Dermis microvascular lymphatic vessel endothelial cell (primary cell): ENCODE data around the gene CTRB1. TPM values are rescaled to one million over a fixed set of nuclear protein-coding genes. Genes with fewer than 3 reads are reported as not detected.
"Not testable (repeated sequence)": the region's sequence is repeated elsewhere in the genome, so short reads cannot be mapped to it uniquely, and the experiment has no call there.

Source experiments
- DNase-seq, 2 donors: peaks; one replicate each; pipeline versions ENCODE4 v3.0.0 to v3.0.0-alpha.2; 2010; ENCODE audit warnings: low read depth in 2 of 2
- total RNA-seq: library from RNA; depleted of rRNA; stranded (reverse); fragments of >200 nt; gene quantifications from 2 replicates; pipeline ENCODE4 v1.2.1, GENCODE V29; 2014

The CTRB1 gene
- total RNA-seq, 1 donor from 2014 or later, result not detected

GRCh38 chr16:75204410-75204758 is 14.4 kb upstream of the CTRB1 start:
- DNase-seq, result no peak

GRCh38 chr16:75204905-75205304 is 13.9 kb upstream of the CTRB1 start:
- DNase-seq, result not testable (repeated sequence)

DNA sequence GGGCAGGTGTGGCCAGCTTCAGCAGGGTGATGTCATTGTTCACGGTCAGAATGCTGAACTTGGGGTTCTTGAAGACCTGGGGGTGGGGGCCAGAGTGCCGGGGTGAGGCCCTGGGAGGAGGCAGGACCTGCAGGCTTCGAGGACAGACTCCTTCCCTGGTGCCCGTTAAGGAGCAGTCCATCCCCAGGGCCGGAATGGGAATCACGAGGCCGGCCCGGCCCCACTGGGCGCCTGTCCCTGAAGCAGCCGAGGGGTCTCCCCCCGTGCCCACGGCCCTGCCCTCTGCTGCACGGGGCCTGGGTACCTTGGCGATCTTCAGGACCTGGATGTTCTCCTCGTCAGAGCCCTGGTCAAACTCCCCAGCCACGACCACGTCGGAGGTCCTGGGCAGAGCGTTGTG is 13.3 kb upstream of the CTRB1 start:
- DNase-seq, result not testable (repeated sequence)

GRCh38 chr16:75205961-75206748 is 12.6 kb upstream of the CTRB1 start:
- DNase-seq, result not testable (repeated sequence)

DNA sequence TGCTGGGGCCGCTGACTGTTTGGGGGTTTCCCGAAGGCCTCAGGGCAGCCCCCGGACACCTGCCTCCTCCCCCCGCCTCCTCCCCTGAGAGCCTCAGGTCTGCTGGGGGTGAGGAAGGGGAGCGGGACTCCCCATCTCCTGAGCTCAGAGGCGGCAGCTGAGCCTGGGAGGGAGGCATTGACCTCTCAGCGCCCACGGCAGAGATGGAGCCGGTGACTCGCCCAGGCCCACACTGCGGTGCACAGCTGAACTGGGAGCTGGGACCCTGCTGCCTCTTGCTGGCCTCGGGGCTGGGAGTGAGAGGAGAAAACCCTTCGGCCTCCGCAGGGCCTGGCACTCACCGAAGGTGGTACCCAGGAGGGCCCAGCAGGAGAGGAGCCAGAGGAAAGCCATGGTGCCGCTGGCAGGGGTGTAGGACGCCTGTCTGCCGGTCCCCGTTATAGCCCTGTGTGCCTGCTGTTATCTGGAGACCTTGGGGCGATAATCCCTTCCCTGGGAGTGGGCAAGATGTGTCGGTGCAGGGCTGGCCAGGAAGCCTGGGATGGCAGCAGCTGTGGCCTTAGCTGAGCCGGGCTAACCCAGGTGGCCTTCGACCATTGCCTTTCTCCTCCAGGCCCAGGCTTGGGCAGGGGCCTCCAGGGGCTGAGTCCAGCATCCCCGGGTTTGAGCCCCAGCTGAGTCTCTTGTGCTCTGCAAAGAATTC is 11.9 kb upstream of the CTRB1 start, which contains the start of gene CTRB2:
TSS of gene CTRB2 (minus strand) at position 413 of the 703 bp plus-strand sequence. CDS start at position 393, 20 bp downstream.
- no peak for DNase-seq

- DNase-seq, result no peak
Measured at GRCh38 chr16:75207831-75208230, 11.0 kb upstream of the CTRB1 start.

DNA sequence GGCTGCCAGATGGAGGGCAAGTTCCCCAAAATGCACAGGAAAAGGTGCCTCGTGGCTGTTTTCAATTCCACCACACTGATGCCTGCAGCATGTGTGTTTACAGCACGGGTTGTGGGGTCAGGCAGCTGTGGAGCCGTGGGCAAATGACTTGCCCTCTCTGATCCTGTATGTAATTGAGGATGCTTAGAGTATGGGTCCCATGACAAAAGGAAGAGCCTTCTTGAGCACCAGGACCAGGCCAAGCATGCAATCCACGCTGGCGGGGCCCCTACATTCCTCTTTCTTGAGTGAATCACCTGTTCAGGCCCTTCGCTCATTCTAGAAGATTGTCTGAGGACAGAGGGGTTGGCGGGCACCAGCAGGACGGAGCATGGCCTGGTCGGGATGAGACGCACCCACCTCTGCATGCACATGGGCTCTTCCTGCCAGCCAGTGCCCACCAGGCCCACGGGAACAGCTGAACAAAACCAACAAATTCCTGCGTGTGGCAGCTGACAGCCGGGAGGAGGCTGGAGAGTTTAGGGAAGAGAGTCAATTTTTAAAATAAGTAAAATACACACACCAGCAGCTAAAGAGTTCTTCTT is 10.5 kb upstream of the CTRB1 start:
- no peak for DNase-seq

- no peak for DNase-seq
Measured at GRCh38 chr16:75208861-75209505, 9.8 kb upstream of the CTRB1 start.

DNA sequence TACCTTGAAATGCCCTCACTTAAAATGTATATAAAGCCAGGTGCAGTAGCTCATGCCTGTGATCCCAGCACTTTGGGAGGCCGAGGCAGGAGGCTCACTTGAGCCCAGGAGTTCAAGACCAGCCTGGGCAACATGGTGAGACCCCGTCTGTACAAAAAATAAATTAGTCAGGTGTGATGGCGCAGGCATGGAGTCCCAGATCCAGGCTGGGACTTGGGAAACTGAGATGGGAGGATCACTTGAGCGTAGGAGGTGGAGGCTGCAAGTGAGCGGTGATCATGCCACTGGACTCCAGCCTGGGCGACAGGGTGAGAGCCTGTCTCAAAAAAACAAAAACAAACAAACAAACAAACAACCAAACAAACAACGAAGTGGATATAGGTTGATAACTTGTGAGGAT is 9.3 kb upstream of the CTRB1 start:
- DNase-seq, result not testable (repeated sequence)

DNA sequence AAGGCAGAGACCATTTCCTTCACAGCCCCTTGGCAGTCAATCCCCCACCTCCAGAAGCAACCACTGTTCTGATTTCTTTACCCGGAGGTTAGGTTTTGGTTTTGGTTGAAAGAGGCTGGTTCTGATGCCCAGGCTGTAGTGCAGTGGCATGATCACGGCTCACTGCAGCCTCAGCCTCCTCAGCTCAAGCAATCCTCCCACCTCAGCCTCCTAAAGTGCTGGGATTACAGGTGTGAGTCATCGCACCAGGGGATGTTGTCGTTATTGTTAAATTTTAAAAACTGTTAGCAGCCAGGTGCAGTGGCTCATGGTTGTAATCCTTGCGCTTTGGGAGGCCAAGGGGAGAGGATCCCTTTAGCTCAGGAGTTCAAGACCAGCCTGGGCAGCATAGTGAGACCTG is 8.8 kb upstream of the CTRB1 start:
- DNase-seq, result no peak

- DNase-seq, result not testable (repeated sequence)
Measured at GRCh38 chr16:75211286-75211685, 7.5 kb upstream of the CTRB1 start.

DNA sequence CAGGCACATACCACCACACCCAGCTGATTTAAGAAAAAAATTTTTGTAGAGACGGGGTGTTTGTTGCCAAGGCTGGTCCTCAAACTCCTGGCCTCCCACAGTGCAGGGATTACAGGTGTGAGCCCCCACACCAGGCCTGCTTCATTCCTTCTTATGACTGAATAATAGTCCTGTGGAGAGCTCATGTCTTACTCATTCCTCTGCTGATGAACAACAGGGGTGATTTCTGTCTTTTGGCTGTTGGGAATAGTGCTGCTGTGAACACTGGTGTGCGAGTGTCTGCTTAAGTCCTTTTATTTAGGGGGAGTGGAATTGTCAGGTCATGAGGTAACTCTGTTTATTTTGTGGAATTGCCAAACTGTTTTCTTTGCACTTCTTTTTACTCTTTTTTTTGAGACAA is 2.7 kb upstream of the CTRB1 start:
- no peak for DNase-seq

- DNase-seq, result no peak
Measured at GRCh38 chr16:75216576-75216975, 2.2 kb upstream of the CTRB1 start.

- DNase-seq, result no peak
Measured at GRCh38 chr16:75217389-75217851, 1.4 kb upstream of the CTRB1 start.

DNA sequence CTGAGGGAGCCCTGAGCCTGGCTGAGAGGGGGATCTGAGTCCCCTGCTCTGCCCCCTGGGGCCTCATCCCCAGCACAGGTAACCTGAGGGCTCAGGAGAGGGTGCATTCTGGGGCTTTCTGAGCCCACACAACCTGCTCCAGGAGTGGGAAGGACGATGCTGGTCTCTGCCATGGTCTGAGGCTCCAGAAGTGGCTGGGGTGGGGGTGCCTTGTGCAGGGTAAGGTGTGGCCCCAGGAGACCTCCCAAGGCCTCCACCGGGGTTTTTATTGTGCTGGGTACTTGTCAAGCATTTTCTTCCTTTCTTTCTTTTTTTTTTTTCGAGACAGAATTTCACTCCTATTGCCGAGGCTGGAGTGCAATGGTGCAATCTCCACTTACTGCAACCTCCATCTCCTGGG is 300 bp downstream of the CTRB1 start:
- no peak for DNase-seq

DNA sequence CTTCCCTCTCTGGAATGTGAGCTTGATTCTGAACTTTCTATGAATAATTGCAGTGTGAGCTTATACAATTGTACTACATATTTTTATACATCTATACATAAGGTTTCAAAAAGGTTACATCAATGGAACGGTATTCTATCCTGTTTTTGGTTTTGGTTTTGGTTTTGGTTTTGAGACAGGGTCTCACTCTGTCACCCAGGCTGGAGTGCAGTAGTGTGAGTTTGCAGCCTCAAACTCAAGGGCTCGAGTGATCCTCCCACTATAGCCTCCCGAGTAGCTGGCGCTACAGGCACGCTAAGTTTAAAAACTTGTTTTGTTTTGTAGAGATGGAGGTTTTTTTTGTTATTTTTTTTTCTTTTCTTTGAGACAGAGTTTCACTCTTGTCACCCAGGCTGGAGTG is 1.1 kb downstream of the CTRB1 start:
- no peak for DNase-seq

DNA sequence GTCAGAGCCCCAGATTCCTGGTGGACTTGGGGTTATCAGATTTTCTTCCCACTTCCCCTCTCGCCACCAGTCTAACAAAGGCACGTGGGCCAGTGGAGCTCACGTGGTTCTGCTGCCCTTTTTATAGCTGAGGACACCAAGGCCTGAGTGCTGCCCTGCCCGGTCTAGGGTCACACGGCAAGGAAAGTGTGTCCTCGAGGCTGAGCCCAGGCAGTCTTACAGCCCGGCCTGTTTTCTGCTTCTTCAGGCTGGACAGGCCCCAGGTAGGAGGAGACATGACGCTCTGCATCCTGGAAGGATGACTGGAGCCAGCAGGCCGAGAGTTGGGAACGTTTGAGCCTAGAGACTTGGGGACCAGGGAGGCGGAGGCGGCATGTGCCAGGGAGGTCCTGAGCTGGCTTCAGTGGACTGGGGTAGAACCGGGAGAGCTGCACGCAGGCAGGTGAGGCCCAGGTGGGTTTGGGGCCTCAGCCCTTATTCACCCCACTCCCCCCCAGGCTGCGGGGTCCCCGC is 3.5 kb downstream of the CTRB1 start:
- no peak for DNase-seq

DNA sequence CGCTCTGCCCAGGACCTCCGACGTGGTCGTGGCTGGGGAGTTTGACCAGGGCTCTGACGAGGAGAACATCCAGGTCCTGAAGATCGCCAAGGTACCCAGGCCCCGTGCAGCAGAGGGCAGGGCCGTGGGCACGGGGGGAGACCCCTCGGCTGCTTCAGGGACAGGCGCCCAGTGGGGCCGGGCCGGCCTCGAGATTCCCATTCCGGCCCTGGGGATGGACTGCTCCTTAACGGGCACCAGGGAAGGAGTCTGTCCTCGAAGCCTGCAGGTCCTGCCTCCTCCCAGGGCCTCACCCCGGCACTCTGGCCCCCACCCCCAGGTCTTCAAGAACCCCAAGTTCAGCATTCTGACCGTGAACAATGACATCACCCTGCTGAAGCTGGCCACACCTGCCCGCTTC is 4.3 kb downstream of the CTRB1 start:
- DNase-seq, result not testable (repeated sequence)

DNA sequence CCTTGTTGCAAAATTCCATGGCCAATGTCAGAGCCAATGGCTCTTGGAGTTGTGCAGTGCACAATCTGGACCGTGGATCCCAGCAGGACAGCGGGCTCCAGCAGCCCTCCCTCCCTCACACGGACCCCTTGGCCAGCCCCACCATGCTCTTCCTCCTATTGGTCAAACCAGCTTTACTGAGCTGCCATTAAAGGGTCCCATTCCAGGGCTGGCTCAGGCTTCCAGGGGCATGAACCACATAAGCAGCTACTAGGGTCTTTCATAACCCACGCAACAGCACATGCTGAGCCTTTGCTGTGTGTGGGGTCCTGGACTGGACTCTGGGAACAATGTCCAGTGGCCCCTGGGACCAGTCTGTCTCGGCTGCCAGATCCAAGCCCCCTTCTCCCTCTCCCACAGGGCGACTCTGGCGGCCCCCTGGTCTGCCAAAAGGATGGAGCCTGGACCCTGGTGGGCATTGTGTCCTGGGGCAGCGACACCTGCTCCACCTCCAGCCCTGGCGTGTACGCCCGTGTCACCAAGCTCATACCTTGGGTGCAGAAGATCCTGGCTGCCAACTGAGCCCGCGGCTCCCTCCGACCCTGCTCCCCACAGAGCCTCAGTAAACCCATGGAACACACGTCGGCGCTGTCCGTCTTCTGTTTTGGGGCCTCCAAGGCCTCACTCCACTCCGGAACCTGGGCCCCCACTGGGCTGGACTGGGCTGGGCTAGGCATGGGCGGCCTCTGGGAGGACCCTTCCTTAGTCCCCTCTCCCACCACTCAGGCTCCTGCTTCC is 5.7 kb downstream of the CTRB1 start:
- DNase-seq, result no peak

GRCh38 chr16:75225092-75225491 is 6.3 kb downstream of the CTRB1 start:
- DNase-seq, result no peak
